Measurements from ENCODE around the gene TYMP.

GRCh38 chr22:50477923-50478322 is 51.9 kb downstream of the TYMP start:
- TF ChIP-seq, protein P1, sequence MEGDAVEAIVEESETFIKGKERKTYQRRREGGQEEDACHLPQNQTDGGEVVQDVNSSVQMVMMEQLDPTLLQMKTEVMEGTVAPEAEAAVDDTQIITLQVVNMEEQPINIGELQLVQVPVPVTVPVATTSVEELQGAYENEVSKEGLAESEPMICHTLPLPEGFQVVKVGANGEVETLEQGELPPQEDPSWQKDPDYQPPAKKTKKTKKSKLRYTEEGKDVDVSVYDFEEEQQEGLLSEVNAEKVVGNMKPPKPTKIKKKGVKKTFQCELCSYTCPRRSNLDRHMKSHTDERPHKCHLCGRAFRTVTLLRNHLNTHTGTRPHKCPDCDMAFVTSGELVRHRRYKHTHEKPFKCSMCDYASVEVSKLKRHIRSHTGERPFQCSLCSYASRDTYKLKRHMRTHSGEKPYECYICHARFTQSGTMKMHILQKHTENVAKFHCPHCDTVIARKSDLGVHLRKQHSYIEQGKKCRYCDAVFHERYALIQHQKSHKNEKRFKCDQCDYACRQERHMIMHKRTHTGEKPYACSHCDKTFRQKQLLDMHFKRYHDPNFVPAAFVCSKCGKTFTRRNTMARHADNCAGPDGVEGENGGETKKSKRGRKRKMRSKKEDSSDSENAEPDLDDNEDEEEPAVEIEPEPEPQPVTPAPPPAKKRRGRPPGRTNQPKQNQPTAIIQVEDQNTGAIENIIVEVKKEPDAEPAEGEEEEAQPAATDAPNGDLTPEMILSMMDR (conservative IDR thresholded peaks at IDR 0.05 in 1 of 2, IDR thresholded peaks at IDR 0.05 in 1 of 2; ENCODE audit: extremely low read depth in 1 of 2, insufficient read depth in 1 of 2, low read depth in 1 of 2, low read length in 2 of 2) = no peak
- TF ChIP-seq EZH2 (IDR thresholded peaks at IDR 0.05; ENCODE audit: borderline replicate concordance, low read length) = no peak

Data from mammary epithelial cell (primary cell).